Body of pancreas (tissue), 4 donors: ENCODE data around the gene LYSMD2.

Experiments
- POLR2A ChIP-seq, 3 donors: fragments of 450-650 bp; IDR thresholded peaks; one replicate each; pipeline ENCODE4 v1.6.1; 2016; ENCODE audit warnings: antibody characterized with exemption in 3 of 3, mild to moderate bottlenecking in 2 of 3
- TF ChIP-seq, protein P1 (sequence below), 7 experiments: fragments of 450-650 bp in 4 of 7; fragments of 200-600 bp in 3 of 7; sonication (generic) in 3 of 7; IDR thresholded peaks; one replicate each; pipeline ENCODE4 v1.5.1; 2016 to 2019; ENCODE audit warnings: antibody characterized with exemption in 7 of 7

DNA sequence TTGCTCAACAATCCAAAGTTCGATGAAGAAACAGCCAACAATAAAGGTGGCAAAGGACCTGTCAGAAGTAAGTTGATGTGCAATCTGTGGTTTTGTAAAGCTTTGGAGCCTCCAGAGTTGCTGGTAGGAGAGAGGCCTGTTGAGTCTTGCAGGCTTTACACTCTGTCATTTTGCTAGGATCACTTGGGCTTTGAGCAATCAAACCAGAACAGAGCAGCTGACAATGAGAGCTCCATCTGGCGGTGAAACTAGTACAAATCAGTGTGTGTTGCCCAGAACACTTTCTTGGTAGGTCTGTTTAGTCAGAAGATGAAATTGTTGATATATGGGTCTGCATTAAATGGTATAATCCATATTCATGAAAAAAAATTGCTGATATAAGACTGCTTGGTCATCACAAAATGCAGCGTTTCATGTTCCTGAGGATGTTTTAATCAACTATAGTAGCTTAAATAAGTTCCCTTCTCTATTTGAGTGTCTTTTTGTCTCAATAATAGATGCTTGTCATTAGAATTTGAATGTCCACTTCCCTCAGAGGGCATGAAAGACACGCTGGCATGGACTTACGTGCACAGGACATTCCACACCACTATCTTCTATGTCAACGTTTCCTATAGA, 39.6 kb upstream of the LYSMD2 start:
- TF ChIP-seq, protein P1, sequence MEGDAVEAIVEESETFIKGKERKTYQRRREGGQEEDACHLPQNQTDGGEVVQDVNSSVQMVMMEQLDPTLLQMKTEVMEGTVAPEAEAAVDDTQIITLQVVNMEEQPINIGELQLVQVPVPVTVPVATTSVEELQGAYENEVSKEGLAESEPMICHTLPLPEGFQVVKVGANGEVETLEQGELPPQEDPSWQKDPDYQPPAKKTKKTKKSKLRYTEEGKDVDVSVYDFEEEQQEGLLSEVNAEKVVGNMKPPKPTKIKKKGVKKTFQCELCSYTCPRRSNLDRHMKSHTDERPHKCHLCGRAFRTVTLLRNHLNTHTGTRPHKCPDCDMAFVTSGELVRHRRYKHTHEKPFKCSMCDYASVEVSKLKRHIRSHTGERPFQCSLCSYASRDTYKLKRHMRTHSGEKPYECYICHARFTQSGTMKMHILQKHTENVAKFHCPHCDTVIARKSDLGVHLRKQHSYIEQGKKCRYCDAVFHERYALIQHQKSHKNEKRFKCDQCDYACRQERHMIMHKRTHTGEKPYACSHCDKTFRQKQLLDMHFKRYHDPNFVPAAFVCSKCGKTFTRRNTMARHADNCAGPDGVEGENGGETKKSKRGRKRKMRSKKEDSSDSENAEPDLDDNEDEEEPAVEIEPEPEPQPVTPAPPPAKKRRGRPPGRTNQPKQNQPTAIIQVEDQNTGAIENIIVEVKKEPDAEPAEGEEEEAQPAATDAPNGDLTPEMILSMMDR (IDR thresholded peaks at IDR 0.05) = peak; percentile 49 to 80 (median 71)
- TF ChIP-seq POLR2A (IDR thresholded peaks at IDR 0.05) = no peak
